Stimulated activated CD4-positive, alpha-beta T cell treated with anti-CD3 and anti-CD28 coated beads, Interleukin-4, amount 100 ng/mL, for 1 hour (primary cell): ENCODE results near the gene ZBED4.

Source experiments
- DNase-seq: peaks from one replicate; pipeline ENCODE4 v3.0.0-alpha.2; 2020

ZBED4 gene

GRCh38 chr22:49883294-49883640, 29.6 kb downstream of the ZBED4 start:
- no peak for DNase-seq

DNA sequence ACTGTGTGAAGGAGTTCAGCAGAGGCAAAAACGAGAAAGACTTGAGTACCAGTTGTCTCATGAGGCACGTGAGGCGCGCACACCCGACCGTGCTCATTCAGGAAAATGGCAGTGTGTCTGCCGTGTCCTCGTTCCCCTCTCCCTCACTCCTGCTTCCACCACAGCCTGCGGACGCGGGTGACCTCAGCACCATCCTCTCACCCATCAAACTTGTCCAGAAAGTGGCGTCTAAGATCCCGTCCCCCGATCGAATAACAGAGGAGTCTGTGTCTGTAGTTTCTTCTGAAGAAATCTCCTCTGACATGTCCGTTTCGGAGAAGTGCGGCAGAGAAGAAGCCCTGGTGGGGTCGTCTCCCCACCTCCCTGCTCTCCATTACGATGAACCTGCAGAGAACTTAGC, 30.4 kb downstream of the ZBED4 start:
- no peak for DNase-seq

- no peak for DNase-seq
Observed at GRCh38 chr22:49884503-49885260, 31.0 kb downstream of the ZBED4 start.

- no peak for DNase-seq
Observed at GRCh38 chr22:49885281-49885680, 31.6 kb downstream of the ZBED4 start.

GRCh38 chr22:49885881-49886280, 32.2 kb downstream of the ZBED4 start:
- no peak for DNase-seq

DNA sequence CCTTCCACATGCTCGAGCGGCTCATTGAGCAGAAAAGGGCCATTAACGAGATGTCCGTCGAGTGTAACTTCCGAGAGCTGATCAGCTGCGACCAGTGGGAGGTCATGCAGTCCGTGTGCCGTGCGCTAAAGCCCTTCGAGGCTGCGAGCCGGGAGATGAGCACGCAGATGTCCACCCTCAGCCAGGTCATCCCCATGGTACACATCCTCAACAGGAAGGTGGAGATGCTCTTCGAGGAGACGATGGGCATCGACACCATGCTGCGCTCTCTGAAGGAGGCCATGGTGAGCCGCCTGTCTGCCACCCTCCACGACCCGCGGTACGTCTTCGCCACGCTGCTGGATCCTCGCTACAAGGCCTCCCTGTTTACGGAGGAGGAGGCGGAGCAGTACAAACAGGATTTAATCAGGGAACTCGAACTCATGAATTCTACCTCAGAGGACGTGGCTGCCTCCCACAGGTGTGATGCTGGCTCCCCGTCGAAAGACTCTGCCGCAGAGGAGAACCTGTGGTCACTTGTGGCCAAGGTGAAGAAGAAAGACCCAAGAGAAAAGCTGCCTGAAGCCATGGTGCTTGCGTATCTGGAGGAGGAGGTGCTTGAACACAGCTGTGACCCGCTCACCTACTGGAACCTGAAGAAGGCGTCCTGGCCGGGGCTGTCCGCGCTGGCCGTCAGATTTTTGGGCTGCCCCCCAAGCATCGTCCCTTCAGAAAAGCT, 32.9 kb downstream of the ZBED4 start:
- no peak for DNase-seq

GRCh38 chr22:49887064-49887451, 33.4 kb downstream of the ZBED4 start:
- no peak for DNase-seq

DNA sequence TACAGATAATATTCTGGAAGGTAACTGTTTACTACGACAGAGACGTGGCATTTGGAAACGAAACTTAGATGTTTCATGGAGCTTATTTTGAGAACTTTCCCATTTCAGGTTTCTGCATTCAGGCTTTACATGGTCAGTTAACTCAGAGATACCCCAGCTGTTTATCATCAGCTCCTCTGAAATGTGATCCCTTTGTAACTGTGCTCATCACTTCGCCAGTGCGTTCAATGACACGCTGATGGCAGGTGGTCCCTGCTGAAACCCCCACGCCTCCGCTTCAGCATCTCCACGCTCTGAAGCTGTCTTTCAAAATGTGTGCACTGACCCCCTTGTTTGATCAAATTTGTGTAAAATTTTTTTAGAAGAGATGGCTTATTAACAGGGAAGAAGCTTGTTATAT, 34.1 kb downstream of the ZBED4 start:
- DNase-seq = no peak

GRCh38 chr22:49889071-49889470, 35.4 kb downstream of the ZBED4 start:
- no peak for DNase-seq

DNA sequence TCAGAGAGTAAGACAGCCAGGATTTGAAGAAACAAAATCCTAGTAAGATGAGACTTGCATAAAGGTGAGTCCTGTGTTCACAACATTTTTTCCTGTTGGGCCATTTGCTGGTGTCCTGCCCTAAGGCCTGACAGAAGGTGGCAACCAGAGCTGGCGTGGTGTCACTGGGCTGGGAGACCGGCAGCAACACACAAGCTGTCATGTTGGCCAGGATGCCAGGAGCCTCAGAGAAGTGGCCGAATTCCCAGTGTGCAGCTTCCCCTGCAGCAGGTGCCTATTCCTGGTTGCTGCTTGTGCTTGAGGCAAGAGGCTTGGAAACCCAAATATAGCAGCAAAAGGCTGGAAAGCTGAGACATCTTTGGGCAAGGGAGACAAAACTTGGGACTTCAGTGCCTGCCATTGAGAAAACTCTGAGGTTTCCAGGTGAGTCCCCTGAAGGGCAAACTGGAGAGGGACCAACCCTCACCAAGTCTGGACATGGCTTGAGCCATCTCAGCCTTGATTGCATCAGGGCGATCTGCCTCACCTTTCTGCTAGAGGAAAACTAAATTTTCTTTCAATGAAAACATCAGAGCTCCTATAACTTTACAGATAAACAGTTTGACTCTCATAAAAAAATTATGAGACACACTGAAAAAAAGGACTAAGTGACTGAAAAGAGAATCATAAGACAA, 38.7 kb downstream of the ZBED4 start:
- DNase-seq = no peak

DNA sequence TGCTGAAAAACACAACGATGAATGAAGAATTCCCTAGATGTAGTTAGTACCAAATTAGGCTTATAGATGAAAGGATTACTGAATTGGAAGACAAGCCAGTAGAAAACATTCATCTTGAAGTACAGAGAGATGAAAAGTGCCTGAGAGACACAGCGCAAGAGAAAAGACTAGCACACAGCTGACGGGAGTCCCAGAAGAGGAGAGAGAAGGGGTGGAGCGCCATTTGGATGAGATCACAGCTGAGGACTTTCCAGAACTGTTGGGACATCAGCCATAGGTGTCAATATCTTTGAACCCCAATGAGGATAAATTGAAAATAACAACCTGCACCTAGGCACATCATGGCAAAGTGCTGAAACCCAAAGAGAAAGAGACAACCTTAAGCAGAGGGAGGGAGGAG, 39.4 kb downstream of the ZBED4 start:
- no peak for DNase-seq

- no peak for DNase-seq
Observed at GRCh38 chr22:49894322-49895054, 40.8 kb downstream of the ZBED4 start.

DNA sequence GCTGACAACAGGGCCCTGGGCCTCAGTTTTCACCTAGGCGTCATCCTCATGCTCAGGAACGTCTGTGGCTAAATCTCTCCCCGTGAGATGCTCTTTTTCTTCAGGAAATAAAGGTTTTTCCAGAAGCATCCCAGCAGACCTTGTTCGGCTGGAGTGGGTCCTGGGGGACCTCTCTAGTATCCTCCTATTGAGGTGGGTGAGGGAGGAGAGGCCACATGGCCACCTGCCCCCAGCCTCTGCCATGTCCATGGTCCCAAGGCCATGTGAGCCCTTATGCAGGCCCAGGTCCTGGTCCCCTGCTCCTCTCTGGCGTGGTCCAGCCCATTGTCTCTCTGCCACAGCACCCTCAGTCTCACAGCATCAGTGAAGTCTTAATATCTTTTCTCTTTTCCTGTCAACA, 42.6 kb downstream of the ZBED4 start:
- no peak for DNase-seq

DNA sequence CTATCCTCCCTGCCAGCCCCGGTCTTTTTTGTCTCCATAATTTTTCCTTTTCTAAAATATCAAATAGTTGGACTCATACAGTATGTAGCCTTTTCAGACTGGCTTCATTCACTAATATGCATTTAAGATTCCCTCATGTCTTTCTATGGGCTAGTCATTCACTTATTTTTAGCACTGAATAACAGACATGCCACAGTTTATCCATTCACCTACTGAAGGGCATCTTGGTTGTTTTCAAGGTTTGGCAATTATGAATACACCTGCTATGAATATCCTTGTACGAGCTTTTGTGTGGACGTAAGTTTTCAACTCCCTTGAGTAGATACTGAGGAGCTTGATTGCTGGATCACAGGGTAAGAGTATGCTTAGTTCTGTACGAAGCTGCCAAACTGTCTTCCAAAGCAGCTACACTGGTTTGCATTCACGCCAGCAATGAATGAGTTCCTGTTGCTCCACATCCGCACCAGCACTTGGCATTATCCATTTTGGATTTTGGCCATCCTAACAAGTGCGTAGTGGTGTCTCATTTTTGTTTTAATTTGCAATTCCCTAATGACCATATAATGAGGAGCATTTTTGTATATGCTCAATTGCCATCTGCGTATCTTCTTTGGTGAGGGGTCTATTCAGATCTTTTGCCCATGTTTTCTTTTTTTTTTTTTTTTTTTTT, 43.5 kb downstream of the ZBED4 start:
- DNase-seq = no peak

DNA sequence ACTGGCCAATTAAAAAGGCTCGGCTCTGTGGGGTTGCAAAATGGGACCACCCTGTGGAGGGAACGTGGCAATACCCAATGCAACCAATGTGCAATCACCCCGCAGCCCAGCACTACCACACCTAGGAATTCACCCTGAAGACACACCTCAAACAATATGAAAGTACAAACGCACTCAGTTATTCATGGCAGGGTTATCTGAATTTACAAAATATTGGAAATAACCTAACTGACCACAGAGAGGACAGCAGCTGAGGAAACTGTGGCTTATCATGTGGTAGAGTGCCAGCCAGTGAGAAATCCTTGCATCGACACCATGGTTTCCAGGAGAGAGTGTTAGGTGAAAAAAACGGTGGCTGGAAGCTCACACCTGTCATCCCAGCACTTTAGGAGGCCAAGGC, 45.9 kb downstream of the ZBED4 start:
- no peak for DNase-seq

GRCh38 chr22:49900441-49901230, 47.0 kb downstream of the ZBED4 start:
- no peak for DNase-seq

- DNase-seq = no peak
Observed at GRCh38 chr22:49901457-49901856, 47.8 kb downstream of the ZBED4 start.

DNA sequence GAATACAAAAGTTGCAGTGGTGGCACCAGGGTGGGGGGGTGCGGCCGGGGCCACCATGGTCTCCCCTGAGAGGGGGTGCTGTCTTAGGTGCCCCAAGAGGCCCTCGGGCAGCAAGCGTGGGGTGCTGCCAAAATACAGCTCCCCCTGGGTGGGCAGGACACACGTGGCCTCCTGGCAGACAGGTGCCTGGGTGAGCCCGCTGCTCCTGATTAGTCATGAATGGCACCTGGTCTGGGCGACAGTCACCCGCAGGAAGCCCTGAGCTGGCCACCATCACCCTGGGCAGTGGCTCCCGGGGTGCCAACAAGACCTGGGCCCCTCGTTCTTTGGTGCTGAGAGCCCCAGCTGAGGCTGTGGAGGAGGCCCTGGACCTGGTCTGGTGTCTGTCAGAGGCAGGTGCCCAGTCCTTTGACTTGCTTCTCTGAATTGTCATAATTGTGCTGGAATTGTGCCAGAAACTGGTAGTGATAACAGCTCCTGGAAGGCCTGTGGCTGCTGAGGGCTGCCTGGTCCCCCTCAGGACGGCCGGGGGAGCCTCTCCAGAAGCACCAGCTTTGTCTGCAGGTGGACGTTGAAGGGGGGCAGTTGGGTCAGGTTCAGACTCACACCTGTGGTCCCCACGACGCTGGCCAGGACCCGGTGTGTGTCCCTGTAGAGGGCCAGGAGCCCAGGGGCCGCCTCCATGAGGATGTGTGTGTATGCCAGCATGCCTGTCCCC, 49.8 kb downstream of the ZBED4 start:
- no peak for DNase-seq

DNA sequence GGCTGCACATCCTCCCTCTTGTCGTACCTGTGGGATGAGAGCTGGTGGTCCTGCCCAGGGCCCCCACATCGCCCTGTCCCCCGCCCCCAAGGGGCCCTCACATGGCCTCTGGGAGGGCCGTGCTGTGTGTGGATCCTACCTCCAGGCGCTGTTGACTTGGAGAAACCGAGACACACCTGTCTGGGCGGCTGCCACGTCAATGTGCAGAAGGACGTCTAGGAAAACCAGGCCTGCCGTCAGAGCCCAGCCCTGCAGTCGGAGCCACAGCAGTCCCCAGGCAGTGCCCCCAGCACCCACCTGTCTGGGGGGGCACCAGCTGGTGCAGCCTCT, 50.4 kb downstream of the ZBED4 start:
- no peak for DNase-seq

- no peak for DNase-seq
Observed at GRCh38 chr22:49905465-49905864, 51.8 kb downstream of the ZBED4 start.

DNA sequence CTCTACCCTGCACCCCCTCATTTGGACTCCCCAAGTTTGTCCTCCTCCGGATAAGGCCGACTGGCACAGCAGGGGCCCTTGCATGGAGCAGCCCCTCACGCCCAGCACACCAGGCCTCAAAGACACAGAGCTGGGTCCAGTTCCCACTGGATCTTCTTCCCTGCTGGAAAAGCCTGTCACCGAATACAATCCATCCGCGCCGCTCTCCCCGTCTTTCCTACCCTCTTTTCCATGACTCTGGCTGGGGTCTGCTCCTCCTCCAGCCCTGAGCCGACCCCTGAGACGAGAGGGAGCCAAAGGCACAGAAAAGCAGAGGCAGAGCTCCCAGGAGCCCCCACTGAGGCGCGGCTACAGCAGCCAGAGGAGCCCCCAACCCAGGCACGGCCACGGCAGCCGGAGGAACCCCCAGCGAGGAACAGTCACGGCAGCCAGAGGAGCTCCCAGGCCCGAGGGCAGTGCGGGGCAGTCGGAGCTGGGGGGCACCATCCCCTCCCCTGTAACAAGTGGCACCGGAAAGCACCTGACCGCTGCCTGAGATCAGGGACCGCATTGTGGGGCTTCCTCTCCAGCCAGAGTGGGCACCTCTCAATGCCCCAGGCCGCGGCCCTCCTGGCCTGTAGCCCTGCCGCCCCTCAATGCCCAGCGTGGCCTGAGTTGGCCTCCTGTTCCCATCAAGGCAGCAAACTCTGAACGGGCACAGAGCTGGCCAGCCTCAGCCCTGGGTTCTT, 52.6 kb downstream of the ZBED4 start:
- no peak for DNase-seq
